Panc1 (cell line): Measurements from ENCODE around the gene CPSF3. TPM values are rescaled to one million over a fixed set of nuclear protein-coding genes. Genes with fewer than 3 reads are reported as not detected.

Experiments used
- ATAC-seq: fragments of 200-7000 bp; cut with Tn5 transposase; 2 replicates; pipeline ENCODE4 v1.9.1; 2020; ENCODE audit warnings: mild to moderate bottlenecking, moderate library complexity
- BruUV-seq: library from RNA; stranded (reverse); fragments of 400-500 nt; replicated peaks from 2 replicates; lab custom pipeline; 2021; lab: Mats Ljungman, UMichigan
- CTCF ChIA-PET: fragments of 300-600 bp; sonication (Branson Sonifier 250); formaldehyde crosslinking; loops from one replicate; lab custom pipeline; 2022; ENCODE audit warnings: antibody characterized with exemption; lab: Charles Lee
- POLR2A ChIA-PET: fragments of 300-600 bp; sonication (Branson Sonifier 250); formaldehyde crosslinking; loops from one replicate; lab custom pipeline; 2022; ENCODE audit warnings: antibody characterized with exemption; lab: Charles Lee
- DNase-seq: peaks from one replicate; pipeline ENCODE4 v3.0.0-alpha.2; 2010; ENCODE audit warnings: low read depth, low spot score
- H3K27ac ChIP-seq: 2 replicates; pipeline ENCODE4 v1.5.1; 2011; ENCODE audit warnings: mild to moderate bottlenecking, low read length, inconsistent platforms
- H3K27me3 ChIP-seq: fragments of 200-500 bp; sonication (Bioruptor generic); 2 replicates; pipeline ENCODE4 v1.6.0; 2014; ENCODE audit warnings: low read length, inconsistent platforms; ENCODE audit not compliant: control insufficient read depth, insufficient read depth
- H3K36me3 ChIP-seq: fragments of 200-500 bp; sonication (Bioruptor generic); 2 replicates; pipeline ENCODE4 v1.5.1; 2014; ENCODE audit warnings: inconsistent platforms, mild to moderate bottlenecking, low read length, moderate library complexity; ENCODE audit not compliant: control insufficient read depth, insufficient read depth
- H3K4me1 ChIP-seq: 2 replicates; pipeline ENCODE4 v1.5.1; 2011; ENCODE audit warnings: inconsistent platforms, mild to moderate bottlenecking, low read length, moderate library complexity; ENCODE audit not compliant: control insufficient read depth, insufficient read depth
- H3K4me3 ChIP-seq, 2 experiments: 2 replicates each; pipeline ENCODE4 v1.5.1; 2011 to 2012; ENCODE audit warnings: low read depth in 2 of 2, low read length in 2 of 2, mild to moderate bottlenecking in 2 of 2, inconsistent platforms in 1 of 2, moderate library complexity in 1 of 2
- H3K9me3 ChIP-seq: fragments of 200-500 bp; sonication (Bioruptor generic); 2 replicates; pipeline ENCODE4 v1.5.1; 2014; ENCODE audit warnings: low read depth, mild to moderate bottlenecking, inconsistent platforms, low read length, moderate library complexity; ENCODE audit not compliant: control insufficient read depth, insufficient read depth
- POLR2AphosphoS5 ChIP-seq: IDR thresholded peaks from 2 replicates; pipeline ENCODE4 v1.6.1; 2012; ENCODE audit warnings: mild to moderate bottlenecking, low read depth, low read length, moderate library complexity
- REST ChIP-seq, 2 experiments: IDR thresholded peaks; 2 replicates each; pipeline ENCODE4 v1.6.1; 2011 to 2012; ENCODE audit warnings: low read depth in 2 of 2, control low read depth in 1 of 2, low read length in 1 of 2, mild to moderate bottlenecking in 1 of 2, moderate library complexity in 1 of 2; ENCODE audit not compliant: insufficient read depth in 1 of 2
- SIN3A ChIP-seq: IDR thresholded peaks from 2 replicates; pipeline ENCODE4 v1.6.1; 2012; ENCODE audit warnings: low read depth, mild to moderate bottlenecking, low read length, moderate library complexity, borderline replicate concordance; ENCODE audit not compliant: insufficient read depth
- TCF7L2 ChIP-seq: IDR thresholded peaks from 2 replicates; pipeline ENCODE4 v1.6.1; 2011; ENCODE audit warnings: mild to moderate bottlenecking, low read depth, low read length, inconsistent platforms
- in situ Hi-C: cut with HindIII; loops from 2 replicates; pipeline ENCODE4 v1.10.0; 2016; ENCODE audit warnings: low sequenced_read_pairs, low pct_unique_long_range_greater_than_20kb
- intact Hi-C: fragments of 100-400 bp; cut with micrococcal nuclease; formaldehyde crosslinking; loops from one replicate; pipeline ENCODE4 v1.10.0; 2022; ENCODE audit not compliant: unreplicated experiment
- total RNA-seq: library from RNA; stranded (reverse); gene quantifications from one replicate; pipeline ENCODE4 v1.2.1, GENCODE V29; 2021; ENCODE audit not compliant: unreplicated experiment
- TF ChIP-seq, protein P1 (sequence below): fragments of 450-650 bp; IDR thresholded peaks from 2 replicates; pipeline ENCODE4 v1.5.1; 2017; ENCODE audit warnings: mild to moderate bottlenecking

The CPSF3 gene
- total RNA-seq, 1 experiment from 2014 or later: 54.1 TPM

- no peaks in the 10 kb centered on the region for H3K27me3 ChIP-seq
- TF ChIP-seq TCF7L2: no peak
- TF ChIP-seq REST (IDR thresholded peaks at IDR 0.05; ENCODE audit: insufficient read depth in 1 of 2, low read depth in 2 of 2, low read length in 1 of 2): no peak
- TF ChIP-seq, protein P1, sequence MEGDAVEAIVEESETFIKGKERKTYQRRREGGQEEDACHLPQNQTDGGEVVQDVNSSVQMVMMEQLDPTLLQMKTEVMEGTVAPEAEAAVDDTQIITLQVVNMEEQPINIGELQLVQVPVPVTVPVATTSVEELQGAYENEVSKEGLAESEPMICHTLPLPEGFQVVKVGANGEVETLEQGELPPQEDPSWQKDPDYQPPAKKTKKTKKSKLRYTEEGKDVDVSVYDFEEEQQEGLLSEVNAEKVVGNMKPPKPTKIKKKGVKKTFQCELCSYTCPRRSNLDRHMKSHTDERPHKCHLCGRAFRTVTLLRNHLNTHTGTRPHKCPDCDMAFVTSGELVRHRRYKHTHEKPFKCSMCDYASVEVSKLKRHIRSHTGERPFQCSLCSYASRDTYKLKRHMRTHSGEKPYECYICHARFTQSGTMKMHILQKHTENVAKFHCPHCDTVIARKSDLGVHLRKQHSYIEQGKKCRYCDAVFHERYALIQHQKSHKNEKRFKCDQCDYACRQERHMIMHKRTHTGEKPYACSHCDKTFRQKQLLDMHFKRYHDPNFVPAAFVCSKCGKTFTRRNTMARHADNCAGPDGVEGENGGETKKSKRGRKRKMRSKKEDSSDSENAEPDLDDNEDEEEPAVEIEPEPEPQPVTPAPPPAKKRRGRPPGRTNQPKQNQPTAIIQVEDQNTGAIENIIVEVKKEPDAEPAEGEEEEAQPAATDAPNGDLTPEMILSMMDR: no peak
- no peak for TF ChIP-seq SIN3A
- TF ChIP-seq POLR2AphosphoS5: no peak
- H3K27ac ChIP-seq: no peak overlapping the region
- H3K36me3 ChIP-seq: peaks cover 61% of the 10 kb centered on the region
- POLR2A ChIA-PET: no interaction called here
- no peak for ATAC-seq
- in situ Hi-C loops (no loop called here), intact Hi-C loops (no loop called here)
- no TSS peak for BruUV-seq
- H3K4me1 ChIP-seq: 0 out of 2 replicates have a peak, but pooled peaks cover 2% of the 10 kb centered on the region
- H3K9me3 ChIP-seq: no peaks in the 10 kb centered on the region
- no peak overlapping the region for H3K4me3 ChIP-seq
- CTCF ChIA-PET: no interaction called here
- DNase-seq: no peak
Measured at GRCh38 chr2:9494081-9494480, 70.6 kb downstream of the CPSF3 start.

- no peak for DNase-seq
- in situ Hi-C loops (no loop called here), intact Hi-C loops (no loop called here)
- TF ChIP-seq POLR2AphosphoS5 (no peak), TCF7L2 (no peak), REST (IDR thresholded peaks at IDR 0.05; ENCODE audit: insufficient read depth in 1 of 2, low read depth in 2 of 2, low read length in 1 of 2) (no peak), SIN3A (no peak)
- TF ChIP-seq, protein P1: no peak
- Histone ChIP-seq H3K27ac (no peak overlapping the region), H3K4me3 (no peak overlapping the region), H3K36me3 (peaks cover 39% of the 10 kb centered on the region), H3K27me3 (no peaks in the 10 kb centered on the region), H3K4me1 (no peaks in the 10 kb centered on the region), H3K9me3 (no peaks in the 10 kb centered on the region)
- no TSS peak for BruUV-seq
- ChIA-PET CTCF (no interaction called here), POLR2A (no interaction called here)
- no peak for ATAC-seq
Measured at GRCh38 chr2:9497017-9497416, 73.6 kb downstream of the CPSF3 start.
